KBM-7 (cell line): ENCODE data around the gene RSPH1.

Experiments
- DNase-seq: peaks from one replicate; pipeline ENCODE4 v3.0.0-alpha.2; 2015
- in situ Hi-C: fragments of 300-500 bp; cut with MboI; formaldehyde crosslinking; loops from 2 replicates; pipeline ENCODE4 v1.14.3; 2020; ENCODE audit warnings: low sequenced_read_pairs, low pct_unique_long_range_greater_than_20kb, mixed read lengths

The RSPH1 gene

DNA sequence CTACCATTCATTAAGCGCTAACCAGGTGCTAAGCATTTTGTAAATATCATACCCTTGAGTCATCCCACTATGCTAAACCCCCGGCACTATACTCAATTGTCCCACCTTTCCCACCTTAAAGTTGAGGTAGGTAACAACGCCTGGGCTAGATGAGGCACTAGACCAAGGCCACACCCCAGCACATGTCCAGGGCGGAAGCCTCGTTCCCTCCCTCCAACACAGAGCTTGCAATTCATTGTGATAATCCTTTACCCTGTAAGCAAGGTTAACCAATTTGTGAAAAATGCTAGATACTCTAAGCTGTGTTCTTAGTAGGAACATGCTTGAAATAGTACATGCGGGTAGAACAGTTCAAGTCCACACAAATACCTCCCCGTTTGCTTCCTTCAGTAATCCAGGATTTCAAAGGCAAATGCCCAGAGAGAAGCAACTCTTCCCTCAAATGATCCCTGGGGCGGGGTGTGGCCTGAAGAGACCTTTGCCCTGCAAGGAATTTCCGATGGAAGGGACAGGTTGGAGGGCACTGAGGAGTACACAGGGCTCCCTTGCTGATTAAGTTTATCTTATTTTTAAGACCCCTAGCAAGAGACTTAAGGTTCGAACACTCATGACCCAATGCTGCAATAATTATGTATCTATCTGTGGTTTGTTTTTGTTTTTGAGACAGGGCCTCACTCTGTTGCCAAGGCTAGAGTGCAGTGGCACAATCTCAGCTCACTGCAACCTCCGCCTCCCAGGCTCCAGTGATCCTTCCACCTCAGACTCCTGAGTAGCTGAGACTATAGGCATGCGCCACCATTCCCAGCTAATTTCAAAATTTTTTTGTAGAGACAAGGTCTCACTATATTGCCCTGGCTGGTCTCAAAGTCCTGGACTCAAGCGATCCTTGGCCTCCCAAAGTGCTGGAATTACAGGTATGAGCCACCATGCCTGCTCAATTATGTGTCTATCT is 2.6 kb downstream of the RSPH1 start:
- in situ Hi-C loops, result no loop called here
- no peak for DNase-seq

- no peak for DNase-seq
- in situ Hi-C loops, result no loop called here
Observed at GRCh38 chr21:42492201-42492600, 3.8 kb downstream of the RSPH1 start.

DNA sequence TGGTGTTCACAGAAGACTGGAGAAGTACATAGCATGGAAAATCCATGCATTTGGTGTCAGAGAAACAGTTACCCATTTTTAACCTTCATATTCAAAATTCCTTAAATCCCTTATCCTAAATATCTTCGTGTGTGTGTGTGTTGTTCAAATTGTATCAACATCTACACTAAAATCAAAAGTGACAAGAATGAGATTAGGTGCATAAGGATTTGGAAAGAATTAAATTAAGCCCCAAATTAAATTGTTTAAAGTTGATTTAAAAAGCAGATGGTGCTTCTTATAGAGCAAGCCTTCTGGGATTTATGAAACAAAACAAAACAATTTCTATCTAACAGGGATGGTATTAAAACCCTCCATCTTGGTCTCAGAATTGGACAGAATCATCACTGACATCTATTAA is 4.7 kb downstream of the RSPH1 start:
- in situ Hi-C loops, result no loop called here
- no peak for DNase-seq

- in situ Hi-C loops, result no loop called here
- DNase-seq, result no peak
Observed at GRCh38 chr21:42490720-42491119, 5.3 kb downstream of the RSPH1 start.

DNA sequence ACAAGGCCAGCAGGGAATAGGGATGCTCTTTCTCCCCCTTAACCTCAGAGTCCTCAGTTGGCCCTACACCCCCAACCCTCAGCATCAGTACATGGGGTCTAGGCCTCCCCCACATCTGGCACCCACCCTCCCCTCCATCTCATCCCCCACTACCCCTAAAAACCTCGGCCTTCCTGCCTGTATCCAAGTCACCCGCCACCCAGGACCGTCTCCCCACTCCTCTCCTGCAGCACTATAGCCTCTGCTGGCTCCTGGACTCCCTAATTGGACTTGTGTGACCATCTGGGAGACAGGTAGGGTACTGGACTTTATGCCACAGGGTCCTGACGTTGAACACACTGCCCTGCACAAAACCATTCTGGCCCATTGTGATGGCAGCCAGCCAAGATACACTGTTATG is 6.0 kb downstream of the RSPH1 start:
- in situ Hi-C loops, result no loop called here
- DNase-seq, result no peak

GRCh38 chr21:42489006-42489563 is 6.9 kb downstream of the RSPH1 start:
- in situ Hi-C loops, result no loop called here
- DNase-seq, result no peak

DNA sequence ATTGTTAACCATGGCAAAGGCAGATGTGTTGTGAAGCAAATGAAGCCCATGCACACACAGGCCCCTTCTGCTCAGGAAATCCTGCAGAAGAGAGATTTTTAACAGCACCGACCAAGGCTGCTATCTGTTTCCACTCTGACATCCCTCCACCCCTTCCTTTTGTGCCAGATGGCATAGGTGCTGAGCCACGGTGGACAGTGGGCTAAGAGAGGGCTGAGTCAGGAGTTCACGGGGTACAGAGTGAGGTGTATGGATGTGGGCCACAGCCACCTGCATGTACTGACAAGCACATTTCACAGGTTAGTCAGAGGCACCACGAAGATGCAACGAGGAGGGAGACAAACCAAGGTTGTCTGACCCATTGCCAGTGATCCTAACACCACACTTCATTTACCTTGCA is 9.5 kb downstream of the RSPH1 start:
- no peak for DNase-seq
- in situ Hi-C loops, result no loop called here

- in situ Hi-C loops, result no loop called here
- DNase-seq, result no peak
Observed at GRCh38 chr21:42486072-42486471, 10.0 kb downstream of the RSPH1 start.

DNA sequence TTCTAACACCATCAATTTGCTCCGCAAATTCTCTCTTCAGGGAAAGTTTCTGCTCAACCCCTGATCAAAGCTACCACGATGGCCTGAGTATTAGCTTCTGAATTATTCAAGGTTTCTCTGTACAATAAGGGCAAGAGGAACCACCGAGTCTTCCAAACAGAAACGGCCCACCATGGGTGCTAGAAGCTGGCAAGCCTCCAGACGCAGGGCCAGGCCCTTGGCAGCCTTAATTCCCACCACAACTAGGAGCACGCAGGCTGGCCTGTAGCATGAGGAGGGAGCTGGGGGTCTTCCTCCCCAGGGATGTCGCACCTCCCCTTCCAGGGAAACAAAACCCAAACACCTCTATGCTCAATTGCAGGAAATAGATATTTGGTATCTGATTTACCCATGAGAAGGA is 11.1 kb downstream of the RSPH1 start:
- in situ Hi-C loops, result no loop called here
- DNase-seq, result no peak

DNA sequence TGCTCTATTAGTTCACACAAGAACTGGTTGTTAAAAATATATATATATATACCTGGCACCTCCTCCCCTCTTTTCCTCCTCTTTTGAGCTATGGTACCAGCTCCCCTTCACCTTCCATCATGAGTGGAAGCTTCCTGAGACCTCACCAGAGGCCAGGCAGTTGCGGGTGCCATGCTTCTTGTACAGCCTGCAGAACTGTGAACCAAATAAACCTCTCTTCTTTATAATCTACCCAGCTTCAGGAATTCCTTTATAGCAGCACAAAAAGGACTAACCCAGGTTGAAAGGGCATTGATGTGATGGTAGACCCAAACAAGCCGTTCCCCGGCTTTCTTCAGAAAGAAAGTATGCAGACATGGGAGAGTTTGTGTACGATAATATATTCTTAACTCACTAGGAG is 14.9 kb downstream of the RSPH1 start:
- no peak for DNase-seq
- in situ Hi-C loops, result no loop called here

- in situ Hi-C loops, result no loop called here
- no peak for DNase-seq
Observed at GRCh38 chr21:42480736-42481135, 15.3 kb downstream of the RSPH1 start.

DNA sequence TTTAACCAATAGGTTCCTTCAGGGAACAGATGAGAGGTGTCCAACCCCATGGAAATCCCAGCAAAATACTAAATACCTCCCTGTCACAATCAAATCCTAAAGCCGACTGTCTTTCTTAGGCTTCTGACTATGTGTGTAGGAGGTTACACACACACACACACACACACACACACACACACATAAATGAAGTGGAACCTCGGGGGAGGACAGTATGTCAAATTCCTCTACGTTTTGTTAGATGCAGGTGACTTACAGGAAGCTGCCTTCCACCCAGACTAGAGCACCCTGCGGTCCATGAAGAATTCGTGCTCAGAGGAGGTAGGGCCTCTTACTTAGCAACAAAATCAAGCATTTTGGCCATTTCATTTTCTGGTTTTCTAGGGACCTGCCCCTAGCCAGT is 16.4 kb downstream of the RSPH1 start:
- in situ Hi-C loops, result no loop called here
- no peak for DNase-seq

DNA sequence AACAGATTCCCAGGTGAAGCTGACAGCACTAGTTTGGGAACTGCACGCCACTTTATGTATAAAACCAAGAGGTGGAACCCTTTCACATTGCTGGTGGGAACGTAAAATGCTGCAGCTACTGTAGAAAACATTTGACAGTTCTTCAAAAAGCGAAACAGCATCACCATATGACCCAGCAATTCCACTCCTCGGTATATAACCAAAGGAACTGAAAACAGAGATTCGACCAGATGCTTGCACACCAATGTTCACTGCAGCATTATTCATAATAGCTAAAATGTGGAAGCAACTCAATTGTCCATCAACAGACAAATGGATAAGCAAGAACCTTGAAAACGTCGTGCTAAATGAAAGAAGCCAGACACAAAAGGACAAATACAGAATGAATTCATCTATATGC is 17.5 kb downstream of the RSPH1 start:
- no peak for DNase-seq
- in situ Hi-C loops, result no loop called here

DNA sequence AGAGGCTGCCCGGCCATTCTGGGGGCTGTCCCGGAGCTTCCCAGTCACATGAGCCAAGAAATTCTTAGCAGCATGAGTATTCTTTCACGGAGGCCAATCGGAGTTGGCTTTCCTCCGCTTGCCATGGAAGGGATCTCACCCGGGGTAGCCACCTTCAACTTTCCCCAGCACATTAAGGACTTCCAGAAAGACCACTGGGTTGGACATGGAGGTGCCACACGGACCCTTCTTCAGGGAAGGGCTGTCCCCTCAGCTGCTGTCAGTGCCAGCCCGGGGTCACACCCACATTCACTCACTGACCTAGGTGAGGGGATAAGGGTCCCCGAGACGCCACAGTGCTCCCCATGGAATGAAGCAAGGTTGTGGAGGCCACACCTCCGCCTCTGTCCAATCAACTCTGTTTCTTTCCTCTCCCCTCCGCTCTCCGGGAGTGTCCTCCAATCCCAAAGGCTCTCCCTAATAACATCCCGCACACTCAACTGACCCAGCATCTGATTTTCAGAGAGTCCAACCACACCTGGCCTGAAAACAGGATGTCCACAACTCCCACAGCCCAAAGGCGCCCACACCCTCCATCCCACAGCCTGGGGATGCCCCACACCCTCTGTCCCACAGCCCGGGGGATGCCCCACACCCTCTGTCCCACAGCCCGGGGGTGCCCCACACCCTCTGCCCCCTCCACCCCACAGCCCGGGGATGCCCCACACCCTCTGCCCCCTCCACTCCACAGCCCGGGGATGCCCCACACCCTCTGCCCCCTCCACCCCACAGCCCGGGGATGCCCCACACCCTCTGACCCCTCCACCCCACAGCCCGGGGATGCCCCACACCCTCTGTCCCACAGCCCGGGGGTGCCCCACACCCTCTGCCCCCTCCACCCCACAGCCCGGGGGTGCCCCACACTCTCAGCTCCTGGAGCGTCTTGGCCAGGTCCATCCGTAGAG is 19.4 kb downstream of the RSPH1 start:
- DNase-seq, result no peak
- in situ Hi-C loops, result no loop called here

DNA sequence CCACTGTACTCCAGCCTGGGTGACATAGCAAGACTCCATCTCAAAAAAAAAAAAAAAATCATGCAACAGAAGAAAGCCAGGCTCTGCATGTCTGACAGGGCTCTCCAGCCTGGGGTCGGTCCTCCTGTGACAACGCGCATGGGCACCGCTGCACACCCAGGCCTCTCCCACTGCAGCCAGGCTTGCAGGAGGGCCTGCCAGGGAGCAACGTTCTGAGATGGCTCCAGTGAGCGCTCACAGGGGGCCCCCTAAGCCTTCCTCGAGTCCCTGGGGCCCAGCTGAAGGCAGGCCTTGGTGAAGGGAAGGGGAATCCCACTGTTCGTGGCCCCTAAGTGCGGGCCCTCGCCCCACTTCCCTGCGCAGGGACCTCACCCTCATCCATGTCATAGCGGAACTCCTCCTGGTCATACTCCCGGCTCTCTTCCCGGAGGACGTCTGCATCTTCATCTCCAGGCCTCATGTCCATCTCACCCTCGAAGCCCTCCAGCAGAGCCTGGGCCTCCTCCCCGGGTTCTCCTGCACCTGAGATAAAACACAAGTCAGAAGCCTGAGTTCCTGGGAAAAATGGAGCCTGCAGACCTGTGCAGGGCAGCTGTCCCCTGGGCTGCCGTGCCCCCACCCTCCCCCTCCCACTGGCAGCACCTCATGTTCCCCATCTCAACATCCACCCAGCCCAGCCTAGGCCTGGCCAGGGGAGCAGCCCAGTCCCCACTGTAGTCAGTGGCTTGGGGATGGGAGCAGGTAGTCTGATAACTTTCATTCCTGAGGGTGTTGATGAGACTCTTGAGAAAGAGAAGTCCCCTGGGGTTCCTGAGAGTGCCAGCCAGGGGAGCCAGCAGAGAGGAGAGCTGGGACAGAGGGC is 20.3 kb downstream of the RSPH1 start:
- DNase-seq, result no peak
- in situ Hi-C loops, result no loop called here

DNA sequence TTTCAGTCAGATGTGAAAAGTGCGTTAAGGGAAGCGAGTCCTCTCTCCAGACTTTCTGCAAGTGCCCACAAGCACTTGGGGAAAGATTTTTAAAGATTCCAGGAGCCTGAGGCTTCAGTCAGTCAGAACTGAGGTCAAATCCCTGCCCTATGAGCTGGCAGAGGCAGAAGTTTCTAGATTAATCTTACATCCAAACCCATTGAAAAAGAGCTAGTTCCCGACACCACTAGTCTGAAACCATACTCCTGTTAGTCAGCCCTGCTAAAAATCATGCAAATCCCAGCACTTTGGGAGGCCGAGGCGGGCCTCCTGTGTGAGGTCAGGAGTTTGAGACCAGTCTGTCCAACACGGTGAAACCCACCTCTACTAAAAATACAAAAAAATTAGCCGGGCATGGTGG is 21.0 kb downstream of the RSPH1 start:
- in situ Hi-C loops, result no loop called here
- DNase-seq, result no peak

DNA sequence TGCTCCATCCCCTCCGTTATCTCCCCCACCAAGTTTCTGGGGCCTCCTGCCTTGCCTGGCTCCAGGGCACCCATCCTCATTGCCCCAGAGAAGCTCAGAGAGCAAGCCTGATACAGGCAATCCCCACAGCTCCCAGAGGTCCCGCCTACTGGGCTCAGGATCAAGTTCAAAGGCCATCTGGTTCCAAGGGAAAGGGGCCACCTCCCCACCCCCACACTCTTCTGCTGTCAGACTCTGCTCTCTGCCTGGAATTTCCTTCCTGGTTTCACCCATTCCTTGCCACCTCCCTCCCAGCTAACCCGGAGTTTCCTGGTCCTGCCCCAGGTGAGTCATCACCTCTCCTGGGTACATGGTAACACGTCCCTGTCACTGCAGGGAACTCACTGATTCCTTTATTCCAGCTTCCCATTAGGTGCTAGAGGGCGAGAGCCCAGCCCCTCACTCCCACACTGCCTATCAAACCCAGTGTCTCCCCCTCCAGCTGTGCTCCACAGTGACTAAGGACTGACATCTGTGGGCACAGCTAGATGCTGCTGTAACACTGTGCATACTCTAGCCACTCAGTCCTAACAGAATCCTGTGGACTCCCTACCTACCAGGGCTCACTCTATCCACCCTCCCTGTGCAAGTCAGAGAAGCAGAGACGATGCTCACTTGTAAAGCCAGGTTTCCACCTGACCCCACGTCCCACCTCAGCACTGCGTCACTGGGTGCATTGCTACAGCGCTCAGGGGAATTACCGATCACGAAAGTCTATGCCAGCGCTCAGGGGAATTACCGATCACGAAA is 21.8 kb downstream of the RSPH1 start:
- DNase-seq, result no peak
- in situ Hi-C loops, result no loop called here

DNA sequence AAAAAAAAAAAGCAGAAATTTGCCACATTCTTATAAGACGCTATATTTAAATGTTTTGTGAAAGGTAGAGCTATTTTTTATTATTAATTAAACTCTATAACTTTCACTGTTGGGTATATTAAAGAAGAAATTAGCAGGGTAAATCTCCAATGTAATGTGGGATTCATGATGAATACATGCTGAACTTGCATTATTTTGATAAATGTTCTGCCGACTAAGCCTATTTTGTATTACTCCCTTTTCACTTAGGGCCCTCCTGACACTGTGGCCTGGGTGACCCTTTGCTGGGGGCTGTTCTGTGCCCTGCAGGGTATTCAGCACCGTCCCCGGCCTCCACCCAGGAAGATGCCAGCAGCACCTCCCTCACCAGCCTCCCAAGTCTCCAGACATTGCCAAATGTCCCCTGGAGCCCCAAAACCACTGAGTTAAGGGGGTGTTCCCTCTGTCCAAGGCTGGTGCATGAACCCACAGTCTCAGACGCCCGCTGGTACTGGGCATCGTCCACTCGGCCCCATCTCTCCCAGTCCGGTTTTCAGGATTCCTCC is 22.5 kb downstream of the RSPH1 start:
- DNase-seq, result no peak
- in situ Hi-C loops, result no loop called here
